SIG-M5 treated with dmso at 0.1 percent for 504 hours (cell line): ENCODE measurements around the gene PRPH.
A peak's percentile ranks its signal among the peaks of the same experiment; 100 is the strongest.
"Not testable (repeated sequence)": the region's sequence is repeated elsewhere in the genome, so short reads cannot be mapped to it uniquely, and the experiment has no call there.

Source experiments
- DNase-seq: peaks from one replicate; lab custom pipeline; 2025; ENCODE audit not compliant: unreplicated experiment; lab: John Stamatoyannopoulos, UW

Gene PRPH

DNA sequence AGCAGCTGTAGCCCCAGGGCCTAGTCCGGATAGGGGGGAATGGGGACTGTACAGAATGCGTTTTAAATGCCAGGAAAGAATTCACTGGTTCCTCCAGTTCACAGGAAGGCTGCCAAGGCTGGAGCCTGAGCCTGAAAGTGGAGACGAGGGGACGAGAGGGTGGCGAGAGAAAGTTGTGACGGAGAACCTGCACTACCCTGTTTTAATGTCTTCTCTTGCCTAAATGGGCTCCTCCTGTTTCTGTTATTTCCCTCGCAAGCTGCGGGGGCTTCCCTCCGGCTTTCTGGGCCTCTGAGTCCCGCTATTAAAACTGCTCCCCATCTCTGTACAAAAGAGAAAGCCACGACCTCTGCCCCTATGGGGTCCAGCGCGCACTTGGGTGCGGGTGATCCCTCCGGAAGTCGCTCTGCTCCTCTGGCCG lies 37.5 kb downstream of the PRPH start:
- DNase-seq: no peak

DNA sequence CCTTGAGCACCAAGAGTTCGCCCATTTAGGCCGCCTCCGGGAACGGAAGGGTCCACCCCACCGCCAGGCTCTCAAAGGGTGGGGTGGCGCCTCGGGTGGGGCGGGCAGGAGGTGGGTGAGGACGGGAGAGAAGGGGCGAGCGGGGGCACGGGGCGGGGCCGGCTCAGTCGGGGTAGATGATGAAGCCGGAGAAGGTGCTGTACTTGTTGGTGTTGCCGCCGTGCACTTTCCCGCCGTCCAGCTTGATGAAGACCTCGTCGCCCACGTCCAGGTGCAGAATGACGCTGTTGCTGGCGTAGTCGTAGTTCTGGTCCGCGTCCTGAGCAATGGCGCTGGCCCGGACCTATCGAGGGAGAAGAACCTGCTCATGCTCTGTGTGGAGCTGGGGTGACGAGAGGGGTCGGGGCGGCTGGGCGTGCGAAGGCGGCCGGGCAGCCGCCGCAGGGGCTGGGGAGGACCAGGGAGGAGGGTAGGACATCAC lies 38.0 kb downstream of the PRPH start:
- no peak for DNase-seq

DNA sequence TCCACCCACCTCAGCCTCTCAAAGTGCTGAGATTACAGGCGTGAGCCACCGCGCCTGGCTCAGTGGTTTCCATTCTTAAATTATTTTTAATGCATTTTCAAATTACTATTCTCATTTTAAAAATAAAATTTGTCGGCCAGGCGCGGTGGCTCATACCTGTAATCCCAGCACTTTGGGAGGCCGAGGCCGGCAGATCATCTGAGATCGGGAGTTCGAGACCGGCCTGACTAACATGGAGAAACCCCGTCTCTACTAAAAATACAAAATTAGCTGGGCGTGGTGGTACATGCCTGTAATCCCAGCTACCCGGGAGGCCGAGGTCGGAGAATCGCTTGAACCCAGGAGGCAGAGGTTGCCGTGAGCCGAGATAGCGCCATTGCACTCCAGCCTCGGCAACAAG lies 38.8 kb downstream of the PRPH start:
- not testable (repeated sequence) for DNase-seq

DNA sequence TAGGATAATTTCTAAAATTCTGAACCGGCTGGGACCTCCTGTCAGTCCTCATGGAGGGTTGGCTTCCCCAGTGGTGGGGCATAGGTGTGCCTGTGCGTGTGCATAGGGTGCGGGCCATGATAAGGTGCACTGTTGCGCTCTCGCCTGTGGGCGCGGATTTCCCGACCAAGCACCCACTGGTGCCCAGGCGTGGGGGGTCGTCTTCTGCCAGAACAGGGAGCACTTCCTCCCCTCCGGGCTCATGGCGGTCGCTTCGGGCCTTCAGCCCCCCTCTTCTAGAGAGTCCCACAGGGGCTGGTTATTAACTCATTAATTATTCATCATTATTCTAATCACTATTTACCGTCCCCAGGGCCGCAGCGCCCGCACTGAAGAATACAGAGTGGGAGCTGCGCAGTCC lies 39.3 kb downstream of the PRPH start:
- DNase-seq: no peak

DNA sequence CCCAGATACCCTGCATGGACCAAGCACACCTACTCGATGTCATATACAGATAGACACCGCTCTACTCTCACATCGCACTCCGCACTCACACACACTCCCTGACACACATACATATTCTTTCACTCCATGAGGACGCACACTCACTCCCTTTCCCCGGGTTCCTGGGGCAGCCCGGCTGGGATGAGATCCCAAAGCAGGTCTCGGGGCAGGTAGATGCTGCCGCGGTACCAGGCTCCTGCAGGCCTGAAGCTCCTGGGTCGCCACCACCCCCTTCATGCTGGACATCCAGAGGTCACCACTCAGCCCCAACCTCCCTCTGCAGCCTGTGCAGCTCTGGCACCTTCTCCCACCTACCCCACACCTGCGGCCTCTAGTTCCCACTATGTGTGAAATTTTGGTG lies 39.7 kb downstream of the PRPH start:
- no peak for DNase-seq

DNA sequence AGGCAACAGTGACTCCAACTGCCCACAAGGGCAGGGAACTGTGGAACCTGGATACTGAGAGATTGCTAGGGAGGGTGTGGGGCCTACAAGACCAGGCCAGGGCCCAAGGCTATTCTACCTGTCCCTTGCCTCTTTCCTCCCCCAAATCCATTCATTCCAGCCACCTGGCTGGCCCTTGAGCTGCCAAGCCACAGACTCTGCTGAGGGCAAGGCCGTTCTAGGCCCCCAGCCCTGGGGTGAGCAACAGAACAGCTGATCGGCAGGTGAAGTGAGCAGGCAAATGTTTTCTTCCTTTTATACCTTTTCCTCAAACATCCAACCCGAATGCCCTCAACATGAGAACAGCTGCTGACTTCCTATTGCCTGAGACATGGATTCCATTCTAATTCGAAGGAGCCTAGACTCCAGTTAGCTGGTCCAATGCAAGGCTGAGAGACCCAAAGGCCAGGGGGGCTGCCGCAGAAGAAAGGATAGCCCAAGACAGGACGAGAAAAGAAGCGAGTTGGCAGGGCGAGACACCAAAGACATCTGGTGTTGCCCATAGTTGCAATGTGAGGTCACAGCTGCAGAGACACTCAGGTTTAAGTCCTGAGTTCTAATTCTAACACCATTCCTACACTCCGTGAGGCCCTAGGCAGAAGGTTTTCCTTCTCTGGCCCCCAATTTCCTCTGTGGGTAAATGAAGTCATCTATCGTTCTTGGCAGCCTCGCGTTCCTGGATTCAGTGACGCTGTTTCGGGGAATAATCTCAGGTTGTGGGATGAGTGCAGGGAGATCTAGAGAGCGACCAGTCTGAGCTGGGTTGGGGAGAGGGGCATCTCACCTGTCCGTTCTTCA lies 40.4 kb downstream of the PRPH start:
- no peak for DNase-seq

DNA sequence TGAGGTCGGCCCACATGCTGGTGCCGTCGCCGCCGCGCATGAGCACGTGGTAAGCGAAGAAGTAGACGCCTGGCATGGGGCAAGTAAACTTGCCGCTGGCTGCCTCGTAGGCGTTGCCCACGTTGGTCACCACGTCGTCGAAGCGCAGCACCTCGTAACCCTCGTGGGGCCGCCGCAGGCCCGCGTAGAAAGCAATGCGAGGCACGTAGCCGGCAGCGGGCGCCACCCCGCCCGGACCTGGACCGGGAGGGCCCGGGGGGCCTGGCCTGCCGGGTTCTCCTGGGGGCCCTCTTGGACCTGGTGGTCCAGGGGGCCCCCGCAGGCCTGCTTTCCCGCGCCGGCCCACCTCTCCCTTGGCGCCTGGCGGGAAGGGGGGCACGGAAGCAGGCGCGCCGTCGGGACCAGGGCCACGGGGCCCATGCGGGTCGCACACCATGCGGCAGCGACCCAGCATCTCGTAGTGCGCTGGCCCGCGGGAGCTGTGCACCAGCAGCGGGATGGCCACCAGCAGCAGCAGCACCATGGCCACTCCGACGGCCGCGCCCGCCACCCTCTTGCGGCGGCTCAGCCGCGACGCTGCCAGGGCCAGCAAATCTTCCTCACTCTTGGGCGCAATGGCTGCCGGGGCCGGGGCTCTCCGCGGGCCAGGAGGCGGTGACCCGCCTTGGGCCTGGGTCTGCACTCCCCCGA lies 41.2 kb downstream of the PRPH start:
- no peak for DNase-seq

DNA sequence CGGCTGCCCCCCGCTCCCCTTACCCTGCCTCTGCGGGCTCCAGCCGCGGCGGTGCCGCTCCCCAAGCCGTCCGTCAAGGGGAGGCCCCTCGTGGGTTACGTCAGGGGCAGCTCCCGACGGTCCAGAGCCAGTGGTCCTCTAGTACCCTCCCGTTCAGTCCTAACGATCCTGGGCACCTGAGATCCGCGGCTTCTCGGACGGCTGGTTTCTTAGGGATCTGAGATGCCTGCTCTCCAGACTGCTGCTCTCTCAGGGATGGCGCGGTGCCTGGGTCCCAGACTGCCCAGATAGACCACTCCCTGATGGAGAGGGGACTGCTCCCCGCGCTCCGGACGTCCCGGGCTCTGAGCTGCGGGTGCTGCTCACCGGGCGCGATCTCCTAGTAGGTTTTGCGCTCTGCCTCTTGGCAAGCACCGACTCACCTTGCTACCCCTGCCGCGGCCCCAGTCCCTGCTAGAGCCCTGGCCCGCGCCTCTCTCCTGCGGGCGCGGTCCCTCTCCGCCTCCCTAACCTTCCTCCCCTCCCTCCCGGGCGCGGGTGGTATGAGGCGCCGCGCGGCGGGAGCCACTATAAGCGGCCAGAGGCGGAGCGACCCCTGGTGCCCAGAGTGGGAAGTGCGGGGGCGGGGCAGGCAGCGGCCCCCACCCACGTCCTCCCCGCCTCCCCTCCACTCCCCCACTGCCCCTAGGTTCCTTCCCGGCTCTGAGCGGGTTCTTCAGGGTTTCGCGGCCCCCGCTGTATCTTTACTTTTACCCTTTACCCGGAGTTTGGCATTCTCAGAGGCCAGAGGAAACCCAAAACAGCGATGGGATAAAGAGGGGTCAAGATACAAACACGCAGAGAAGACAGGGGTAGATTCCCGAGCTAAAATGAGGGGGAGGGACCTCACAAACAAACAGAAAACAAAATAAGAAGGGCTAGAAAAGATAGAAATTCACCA lies 42.0 kb downstream of the PRPH start, which contains the start of gene C1QL4:
C1QL4 (minus strand) TSS at position 544 of the 940 bp plus-strand sequence. CDS start 711 bp downstream, outside the sequence.
- peak; percentile 78 for DNase-seq

DNA sequence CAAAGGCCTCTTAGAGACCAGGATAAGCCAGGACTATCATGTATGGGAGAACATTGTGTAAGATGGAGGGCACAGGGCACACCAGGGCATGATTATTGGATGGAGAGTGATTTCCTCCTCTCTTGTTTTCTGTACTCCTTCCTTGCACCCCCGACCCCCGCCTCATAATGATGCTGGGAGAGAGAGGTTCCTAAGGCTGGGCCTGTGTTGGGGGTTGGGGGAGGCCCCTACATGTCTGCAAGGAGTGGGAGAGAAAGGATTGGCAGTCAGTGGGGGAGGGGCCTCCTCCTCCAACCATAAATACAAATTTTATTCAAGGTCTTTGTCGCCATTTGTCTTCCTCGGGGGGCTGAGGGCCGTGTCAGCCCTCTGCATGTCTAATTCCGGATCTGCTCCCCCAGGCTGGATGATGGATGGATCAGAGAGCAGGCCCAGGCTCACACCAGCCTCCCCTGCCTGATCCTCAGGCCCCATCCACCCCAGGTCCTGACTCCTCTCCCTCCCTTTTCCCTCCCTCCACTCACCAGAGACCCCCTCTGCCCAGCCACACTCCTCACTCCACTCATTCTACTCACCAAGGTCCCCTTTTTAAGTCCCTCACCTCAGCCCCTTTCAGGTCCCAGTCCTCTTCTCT lies 44.0 kb downstream of the PRPH start:
- no peak for DNase-seq

DNA sequence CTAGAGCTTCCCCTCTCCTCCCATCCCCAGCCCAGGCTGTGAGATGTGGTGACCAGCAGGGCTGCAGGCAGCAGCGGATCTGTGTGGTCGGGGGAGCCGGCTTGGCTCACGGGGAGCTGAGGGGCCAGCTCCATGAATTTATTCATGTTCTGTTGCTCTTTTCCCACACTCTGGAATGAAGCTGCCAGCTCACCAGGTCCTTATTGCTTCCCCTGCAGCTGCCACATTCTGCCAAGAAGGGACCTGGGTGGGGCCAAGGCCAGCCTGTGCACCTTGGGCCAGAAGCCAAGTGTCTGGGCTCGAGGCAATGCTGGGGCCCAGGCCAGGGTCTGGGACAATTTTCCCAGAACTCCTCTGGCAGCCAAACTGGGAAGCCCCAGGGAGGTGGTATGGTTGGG lies 44.5 kb downstream of the PRPH start:
- no peak for DNase-seq

DNA sequence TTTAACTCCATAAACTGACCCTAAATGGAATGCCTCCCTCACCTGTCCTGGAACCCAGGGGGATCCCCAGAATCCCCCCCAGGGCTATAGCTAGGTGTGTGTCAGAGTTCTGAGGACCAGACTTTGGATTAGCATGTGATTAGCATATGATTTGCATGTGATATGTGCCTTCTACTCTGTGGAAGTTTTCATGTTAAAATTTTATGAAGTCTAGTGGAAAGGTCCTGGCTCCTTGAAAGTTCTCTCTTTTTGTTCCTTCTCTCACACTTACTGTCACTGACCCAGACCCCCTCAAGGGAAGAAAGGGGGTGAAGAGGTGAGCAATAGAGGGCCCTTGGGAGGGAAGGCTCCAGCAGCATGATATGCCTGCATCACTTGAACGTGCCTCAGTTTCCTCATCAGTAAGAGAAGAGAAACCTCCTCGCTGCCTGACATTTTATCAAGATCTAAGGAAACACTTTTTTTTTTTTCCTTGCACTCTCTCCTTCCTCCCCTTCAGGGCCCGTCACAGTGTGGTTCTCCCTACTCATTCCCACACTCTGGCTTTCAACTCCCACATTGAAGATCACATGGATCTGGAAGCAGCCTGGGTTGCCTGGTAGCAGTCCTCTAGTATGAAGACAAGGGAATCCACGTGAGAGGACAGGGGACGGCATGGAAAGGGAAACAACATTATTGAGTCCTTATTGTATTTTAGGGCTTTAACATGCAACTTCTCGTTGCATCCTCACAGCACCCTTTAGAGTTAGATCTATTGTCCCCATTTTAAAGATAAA lies 45.3 kb downstream of the PRPH start:
- no peak for DNase-seq

DNA sequence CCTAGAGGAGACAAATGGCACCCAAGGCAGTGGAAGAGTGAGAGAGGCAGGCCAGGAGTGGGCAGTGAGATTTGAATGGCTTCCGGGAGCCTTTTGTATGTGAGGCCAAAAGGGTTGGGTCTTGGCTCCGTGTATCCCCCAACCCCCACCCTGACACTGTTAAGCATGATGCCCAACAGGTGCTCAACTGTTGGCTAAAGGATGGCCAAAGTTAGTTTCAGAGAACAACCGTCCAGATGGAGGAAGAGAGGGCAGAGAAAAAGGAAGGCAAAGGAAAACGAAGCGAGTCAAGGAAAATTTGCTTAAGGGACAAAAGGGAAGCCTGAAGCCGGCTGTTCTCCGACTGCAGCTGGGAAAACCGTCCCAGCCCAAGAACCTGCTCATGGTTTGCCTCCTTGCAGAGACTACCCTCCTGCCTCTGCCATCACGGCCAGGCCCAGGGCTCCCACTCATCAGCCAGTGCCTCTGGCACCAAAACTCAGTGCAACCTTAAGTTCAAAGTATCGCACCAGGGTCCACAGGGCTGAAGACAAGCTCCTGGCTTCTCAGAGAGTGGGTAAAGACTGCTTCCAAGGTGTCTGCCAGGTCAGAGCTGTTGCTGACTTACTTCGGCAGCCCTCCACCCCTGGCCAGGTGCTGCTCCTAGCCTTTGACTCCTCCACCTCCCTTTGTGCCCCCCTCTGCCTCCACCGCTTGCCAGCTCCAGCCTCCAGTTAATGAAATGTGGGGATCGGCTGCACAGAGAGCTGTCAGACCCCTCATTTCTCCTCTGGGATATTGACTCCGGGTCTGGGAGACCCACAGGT lies 46.2 kb downstream of the PRPH start:
- DNase-seq: no peak

DNA sequence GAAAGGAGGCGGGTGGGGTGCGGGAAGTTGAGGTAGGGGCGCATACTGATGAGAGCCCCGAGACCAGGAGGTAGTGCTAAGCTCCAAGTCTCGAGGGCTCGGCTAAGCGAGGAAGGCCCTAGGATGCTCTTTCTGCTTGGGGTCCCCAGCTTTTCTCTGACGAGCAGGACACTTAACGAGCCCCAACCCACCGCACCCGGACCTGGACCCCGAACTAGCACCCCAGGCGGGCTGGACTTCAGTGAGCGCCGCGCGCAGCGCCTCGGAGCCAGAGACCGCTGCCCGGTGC lies 46.8 kb downstream of the PRPH start:
- no peak for DNase-seq

DNA sequence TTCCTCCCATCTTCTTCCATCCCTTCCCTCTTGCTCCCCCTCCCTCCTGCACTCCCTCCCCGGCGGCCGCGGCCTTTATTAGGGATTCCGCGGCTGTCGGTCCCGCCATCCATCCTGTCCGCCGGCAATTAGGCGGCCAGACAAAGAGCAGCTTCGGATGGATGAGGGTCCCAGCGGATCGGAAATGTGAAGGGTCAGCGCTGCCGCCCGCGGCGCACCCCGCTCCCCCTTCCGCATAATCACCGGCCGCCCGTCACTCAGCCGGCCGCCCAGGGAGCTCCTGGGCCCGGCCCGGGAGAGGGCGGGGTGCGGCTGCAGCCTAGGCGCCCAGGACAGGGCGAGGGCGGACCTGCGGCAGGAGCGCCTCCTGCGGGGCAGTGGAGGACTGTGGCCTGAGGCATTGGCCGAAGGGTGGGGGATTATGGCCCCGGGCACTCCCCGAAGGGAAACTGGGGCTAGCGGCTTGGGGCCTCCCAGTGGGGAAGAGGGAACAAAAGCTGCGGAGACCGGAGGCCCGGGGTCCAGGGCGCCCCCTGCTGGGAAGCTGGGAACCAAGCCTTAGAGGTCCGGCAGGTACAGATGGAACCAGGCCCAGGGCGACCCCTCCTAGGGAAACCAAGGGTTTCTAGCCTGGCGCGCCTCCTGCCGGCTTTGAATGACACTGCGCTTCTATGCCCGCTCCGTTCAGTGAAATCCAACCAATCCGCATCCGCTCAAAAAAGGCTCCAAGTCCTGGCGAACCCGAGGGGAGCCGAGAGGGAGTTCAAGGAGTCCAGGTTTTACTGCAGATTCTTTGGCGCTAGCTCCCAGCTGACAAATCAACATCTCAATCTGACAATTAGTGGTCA lies 47.3 kb downstream of the PRPH start:
- peak; percentile 85 for DNase-seq

DNA sequence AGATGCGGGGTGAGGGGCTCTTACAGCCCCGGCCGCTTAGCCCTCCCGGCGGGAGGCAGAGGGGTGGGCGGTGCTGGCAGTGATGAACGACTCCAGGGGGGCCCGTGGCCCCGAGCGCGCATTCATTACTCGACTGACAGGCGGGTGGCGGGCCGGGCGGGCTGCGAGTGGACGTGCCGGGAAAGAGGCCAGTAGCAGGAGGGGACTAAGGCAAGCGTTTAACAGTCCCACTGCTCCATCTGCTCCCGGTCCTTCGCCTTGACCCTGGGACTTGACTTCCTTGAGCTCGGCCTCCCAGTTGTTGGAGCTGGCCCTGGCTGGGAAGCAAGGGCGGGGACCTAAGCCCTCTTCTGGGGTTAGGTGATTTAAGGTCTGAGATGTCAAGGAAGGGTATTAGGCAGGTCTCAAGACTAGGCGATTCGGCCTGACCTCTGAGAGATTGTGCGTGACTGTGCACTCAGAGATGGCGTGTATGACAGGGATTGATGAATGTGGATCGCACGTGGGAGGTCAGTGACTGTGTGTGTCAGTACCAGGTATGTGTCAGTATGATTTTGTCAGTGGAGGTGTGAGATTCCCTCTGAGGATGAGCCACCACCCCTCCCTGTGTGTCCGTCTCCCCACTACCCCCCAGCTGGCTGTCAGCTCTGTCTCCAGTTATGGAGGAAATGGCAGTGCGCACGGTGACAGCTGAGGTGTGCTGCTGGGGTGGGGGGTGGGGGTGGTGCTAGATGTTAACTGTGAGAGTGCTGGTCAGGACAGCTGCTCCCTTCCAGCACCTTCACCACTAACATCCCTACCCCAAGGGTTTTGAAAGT lies 48.2 kb downstream of the PRPH start:
- DNase-seq: no peak

DNA sequence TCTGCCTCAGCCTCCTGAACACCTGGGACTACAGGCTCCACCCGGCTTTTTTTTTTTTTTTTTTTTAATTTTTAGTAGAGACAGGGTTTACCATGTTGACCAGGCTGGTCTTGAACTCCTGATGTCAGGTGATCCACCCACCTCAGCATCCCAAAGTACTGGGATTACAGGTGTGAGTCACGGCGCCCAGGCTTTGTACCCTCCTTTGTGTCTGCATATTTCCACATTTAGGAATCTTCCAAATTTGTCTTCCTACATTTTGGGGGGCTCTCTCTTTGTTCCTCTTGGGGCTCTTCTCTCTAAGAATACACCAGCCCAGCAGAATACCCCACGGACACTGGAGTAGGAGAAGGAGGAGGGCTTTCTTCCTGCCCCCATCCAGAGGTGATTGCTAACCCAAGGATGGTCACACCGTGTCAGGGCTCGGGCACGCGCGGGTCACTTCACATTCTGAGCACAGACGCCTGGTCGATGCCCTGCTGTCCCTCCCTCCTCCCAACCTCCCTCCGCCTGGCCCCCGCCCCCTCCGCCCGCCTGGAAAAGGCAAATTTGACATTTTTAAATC lies 49.6 kb downstream of the PRPH start:
- no peak for DNase-seq
